SK-N-SH treated with all-trans-retinoic acid at 6 μM for 48 hours (cell line): ENCODE measurements around the gene IL17RC.

Experiments used
- GLIS3 ChIP-seq: fragments of 250-450 bp; sonication (Bioruptor Pico); IDR thresholded peaks from 2 replicates; pipeline ENCODE4 v1.5.0; 2020; ENCODE audit warnings: mild to moderate bottlenecking, moderate library complexity
- PATZ1 ChIP-seq: fragments of 250-450 bp; sonication (Bioruptor Pico); IDR thresholded peaks from 2 replicates; pipeline ENCODE4 v1.8.0; 2020; ENCODE audit warnings: mild to moderate bottlenecking, moderate library complexity, borderline replicate concordance
- SNAI2 ChIP-seq: fragments of 250-450 bp; sonication (Bioruptor Pico); IDR thresholded peaks from 2 replicates; pipeline ENCODE4 v1.5.0; 2020; ENCODE audit warnings: mild to moderate bottlenecking, moderate library complexity
- TOX ChIP-seq: fragments of 250-450 bp; sonication (Bioruptor Pico); IDR thresholded peaks from 2 replicates; pipeline ENCODE4 v1.8.0; 2021; ENCODE audit warnings: mild to moderate bottlenecking, moderate library complexity, borderline replicate concordance
- ZFP30 ChIP-seq: fragments of 450-650 bp; formaldehyde crosslinking; IDR thresholded peaks from 2 replicates; pipeline ENCODE4 v1.5.0; 2022; ENCODE audit warnings: mild to moderate bottlenecking, moderate library complexity
- ZNF565 ChIP-seq: fragments of 450-650 bp; formaldehyde crosslinking; conservative IDR thresholded peaks from 2 replicates; pipeline ENCODE4 v1.5.0; 2020; ENCODE audit warnings: low read depth, mild to moderate bottlenecking, moderate library complexity

DNA sequence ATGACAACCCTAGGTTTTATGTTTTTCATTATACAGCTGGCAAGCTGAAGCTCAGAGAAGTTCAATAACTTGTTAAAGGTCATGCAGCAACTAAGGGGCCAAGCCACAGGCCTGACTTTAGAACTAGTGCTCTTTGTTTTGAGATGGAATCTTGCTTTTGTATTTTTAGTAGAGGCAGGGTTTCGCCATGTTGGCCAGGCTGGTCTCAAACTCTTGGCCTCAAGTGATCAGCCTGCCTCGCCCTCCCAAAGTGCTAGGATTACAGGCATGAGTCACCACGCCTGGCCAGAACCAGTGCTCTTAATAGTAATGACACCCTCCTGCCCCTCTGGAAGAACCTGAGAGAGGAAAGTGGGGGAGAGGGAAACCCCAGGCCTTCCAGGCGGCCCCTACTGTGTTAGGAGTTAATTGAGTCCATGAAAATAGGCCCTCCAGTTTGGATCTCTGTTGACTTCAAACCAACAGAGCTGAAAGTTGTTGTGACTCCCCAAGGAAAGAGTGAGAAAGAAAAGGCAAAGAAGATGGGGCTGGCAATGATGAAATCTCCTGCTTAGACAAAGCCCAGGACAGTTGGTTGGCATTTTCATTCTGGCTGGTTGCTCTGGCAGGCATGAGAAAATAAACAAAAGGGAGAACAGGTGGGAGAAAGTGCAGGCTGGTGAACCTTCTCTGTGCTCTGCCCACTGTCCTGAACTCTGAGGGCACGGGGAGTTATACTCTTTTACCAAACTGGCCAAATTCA lies 38.9 kb downstream of the IL17RC start:
- TF ChIP-seq SNAI2 (CRISPR knock-in tag) (no peak), GLIS3 (CRISPR knock-in tag) (no peak), ZNF565 (CRISPR knock-in tag) (no peak), ZFP30 (CRISPR knock-in tag) (no peak), TOX (no peak), PATZ1 (CRISPR knock-in tag) (no peak)
